PC-9 (cell line): ENCODE measurements around the gene CDC37.

Experiments
- CTCF ChIP-seq: fragments of 200-600 bp; sonication (generic); conservative IDR thresholded peaks from 2 replicates; pipeline ENCODE4 v1.6.1; 2017; ENCODE audit warnings: mixed run types, antibody characterized with exemption, mild to moderate bottlenecking, moderate library complexity
- EZH2 ChIP-seq: fragments of 200-600 bp; sonication (generic); IDR thresholded peaks from 2 replicates; pipeline ENCODE4 v1.8.0; 2017; ENCODE audit warnings: antibody characterized with exemption, low read depth

- TF ChIP-seq CTCF: no peak
- TF ChIP-seq EZH2: no peak
Measured at GRCh38 chr19:10431943-10432735, 28.8 kb upstream of the CDC37 start.
